CD4-positive, CD25-positive, alpha-beta regulatory T cell (primary cell): ENCODE results near the gene ULK3. TPM values are rescaled to one million over a fixed set of nuclear protein-coding genes. Genes with fewer than 3 reads are reported as not detected.
"Not testable (repeated sequence)": the region's sequence is repeated elsewhere in the genome, so short reads cannot be mapped to it uniquely, and the experiment has no call there.

Experiments used
- ATAC-seq, 2 donors: fragments of 150-1000 bp; cut with Tn5 transposase; one replicate each; pipeline ENCODE4 v1.10.0; 2021; ENCODE audit warnings: low read depth in 2 of 2, moderate number of reproducible peaks in 2 of 2, moderate library complexity in 1 of 2
- DNase-seq, 3 donors: peaks; one replicate each; pipeline versions ENCODE4 v3.0.0 to v3.0.0-alpha.2; 2012 to 2022; ENCODE audit warnings: mixed read lengths in 1 of 3
- H3K27ac ChIP-seq: one replicate; pipeline ENCODE4 v1.7.0; 2013; ENCODE audit warnings: mild to moderate bottlenecking, low read length; ENCODE audit not compliant: insufficient read depth, poor library complexity, severe bottlenecking
- H3K27me3 ChIP-seq: one replicate; pipeline ENCODE4 v1.7.0; 2013; ENCODE audit warnings: low read length; ENCODE audit not compliant: control insufficient read depth, insufficient read depth
- H3K36me3 ChIP-seq: one replicate; pipeline ENCODE4 v1.7.0; 2013; ENCODE audit warnings: mild to moderate bottlenecking, low read length, moderate library complexity; ENCODE audit not compliant: control insufficient read depth, insufficient read depth
- H3K4me1 ChIP-seq: 2 replicates; pipeline ENCODE4 v1.7.0; 2013; ENCODE audit warnings: mild to moderate bottlenecking, low read length; ENCODE audit not compliant: insufficient read depth, control insufficient read depth, poor library complexity, severe bottlenecking
- H3K4me3 ChIP-seq: one replicate; pipeline ENCODE4 v1.7.0; 2013; ENCODE audit warnings: low read depth, mild to moderate bottlenecking, low read length, moderate library complexity
- H3K9me3 ChIP-seq, 2 experiments: 1 replicate in 1 of 2; 2 replicates in 1 of 2; pipeline ENCODE4 v1.7.0; 2013; ENCODE audit warnings: low read length in 2 of 2, mild to moderate bottlenecking in 1 of 2, moderate library complexity in 1 of 2; ENCODE audit not compliant: control insufficient read depth in 2 of 2
- H3K27ac Mint-ChIP-seq, 3 donors: one replicate each; pipeline ENCODE4 v1.8.0; 2020 to 2022; ENCODE audit warnings: mild to moderate bottlenecking in 3 of 3, mixed read lengths in 3 of 3, moderate library complexity in 2 of 3
- H3K27me3 Mint-ChIP-seq: one replicate; pipeline ENCODE4 v1.8.0; 2022; ENCODE audit warnings: mild to moderate bottlenecking, mixed read lengths
- H3K36me3 Mint-ChIP-seq: one replicate; pipeline ENCODE4 v1.8.0; 2020; ENCODE audit warnings: mixed read lengths
- H3K4me1 Mint-ChIP-seq, 4 donors: one replicate each; pipeline ENCODE4 v1.8.0; 2020 to 2022; ENCODE audit warnings: mixed read lengths in 4 of 4, mild to moderate bottlenecking in 1 of 4
- H3K4me3 Mint-ChIP-seq, 4 donors: one replicate each; pipeline ENCODE4 v1.8.0; 2020 to 2022; ENCODE audit warnings: mild to moderate bottlenecking in 4 of 4, mixed read lengths in 4 of 4, moderate library complexity in 3 of 4
- H3K9me3 Mint-ChIP-seq, 7 donors: one replicate each; pipeline ENCODE4 v1.8.0; 2020 to 2022; ENCODE audit warnings: mixed read lengths in 7 of 7, mild to moderate bottlenecking in 3 of 7, moderate library complexity in 2 of 7
- polyA plus RNA-seq, 4 donors: library from polyadenylated mRNA; unstranded; fragments of 300-500 nt; fragmentation: Illumina TruSeq; gene quantifications; one replicate each; pipeline ENCODE4 v1.2.3, GENCODE V29; 2021
- total RNA-seq: library from RNA; stranded (reverse); gene quantifications from one replicate; pipeline ENCODE4 v1.2.3, GENCODE V29; 2022

The ULK3 gene
- total and polyA plus RNA-seq, 5 donors from 2014 or later, result 22.5 to 54.4 (median 35.2) TPM

GRCh38 chr15:74888716-74889115, 45.8 kb upstream of the ULK3 start:
- Histone ChIP-seq H3K27ac (peak overlapping the region; percentile 81), H3K4me3 (no peak overlapping the region), H3K4me1 (peaks cover 60% of the 10 kb centered on the region), H3K36me3 (peaks cover 3% of the 10 kb centered on the region), H3K9me3 (no peaks in the 10 kb centered on the region), H3K27me3 (no peaks in the 10 kb centered on the region)
- H3K36me3 Mint-ChIP-seq, result peaks cover 19% of the 10 kb centered on the region
- H3K9me3 Mint-ChIP-seq, result no peaks in the 10 kb centered on the region
- peaks cover 4% of the 10 kb centered on the region for H3K27me3 Mint-ChIP-seq
- H3K27ac Mint-ChIP-seq, result peak overlapping the region in 2 of 3 donors; percentile 92 to 97
- no peak for DNase-seq
- H3K4me3 Mint-ChIP-seq, result peak overlapping the region in 3 of 4 donors; percentile 26 to 90 (median 84)
- ATAC-seq, result no peak
- H3K4me1 Mint-ChIP-seq, result peaks cover 16 to 65% (median 41%) of the 10 kb centered on the region in 4 donors

- not testable (repeated sequence) for ATAC-seq, DNase-seq, H3K27ac Mint-ChIP-seq, H3K9me3 Mint-ChIP-seq, H3K4me3 ChIP-seq, H3K27ac ChIP-seq, H3K27me3 Mint-ChIP-seq, H3K9me3 ChIP-seq, H3K36me3 ChIP-seq, H3K36me3 Mint-ChIP-seq, H3K27me3 ChIP-seq
- Mint-ChIP-seq H3K4me1 (peaks cover 12 to 63% (median 34%) of the 10 kb centered on the region in 4 donors), H3K4me3 (peak overlapping the region in 1 of 4 donors; percentile 77)
- peaks cover 57% of the 10 kb centered on the region for H3K4me1 ChIP-seq
These were observed 44.7 kb upstream of the ULK3 start for GRCh38 chr15:74887537-74888193.

GRCh38 chr15:74885461-74885860, 42.5 kb upstream of the ULK3 start:
- Mint-ChIP-seq H3K36me3 (no peaks in the 10 kb centered on the region), H3K27ac (no peak overlapping the region), H3K9me3 (no peaks in the 10 kb centered on the region), H3K4me1 (peaks cover 7 to 44% (median 25%) of the 10 kb centered on the region in 4 donors), H3K4me3 (no peak overlapping the region), H3K27me3 (peaks cover 4% of the 10 kb centered on the region)
- Histone ChIP-seq H3K4me3 (no peak overlapping the region), H3K36me3 (no peaks in the 10 kb centered on the region), H3K4me1 (peaks cover 39% of the 10 kb centered on the region), H3K27me3 (no peaks in the 10 kb centered on the region), H3K27ac (no peak overlapping the region), H3K9me3 (no peaks in the 10 kb centered on the region)
- no peak for ATAC-seq
- DNase-seq, result no peak

- H3K36me3 Mint-ChIP-seq, result no peaks in the 10 kb centered on the region
- no peak for DNase-seq
- peak overlapping the region in 3 of 4 donors; percentile 29 to 74 (median 64) for H3K4me3 Mint-ChIP-seq
- Histone ChIP-seq H3K4me3 (peak overlapping the region; percentile 64), H3K4me1 (peaks cover 32% of the 10 kb centered on the region), H3K27ac (peak overlapping the region; percentile 9), H3K27me3 (no peaks in the 10 kb centered on the region), H3K9me3 (no peaks in the 10 kb centered on the region), H3K36me3 (no peaks in the 10 kb centered on the region)
- peaks cover 2% of the 10 kb centered on the region for H3K27me3 Mint-ChIP-seq
- ATAC-seq, result no peak
- peak overlapping the region; percentile 14 to 81 (median 73) for H3K27ac Mint-ChIP-seq
- peaks cover 3 to 36% (median 19%) of the 10 kb centered on the region in 4 donors for H3K4me1 Mint-ChIP-seq
- no peaks in the 10 kb centered on the region for H3K9me3 Mint-ChIP-seq
These were observed 41.7 kb upstream of the ULK3 start for GRCh38 chr15:74884428-74885223.

- no peaks in the 10 kb centered on the region for H3K36me3 Mint-ChIP-seq
- Histone ChIP-seq H3K4me1 (peaks cover 22% of the 10 kb centered on the region), H3K36me3 (no peaks in the 10 kb centered on the region), H3K9me3 (no peaks in the 10 kb centered on the region), H3K4me3 (no peak overlapping the region), H3K27me3 (no peaks in the 10 kb centered on the region), H3K27ac (no peak overlapping the region)
- H3K4me1 Mint-ChIP-seq, result peaks cover 0 to 24% (median 12%) of the 10 kb centered on the region in 4 donors
- no peaks in the 10 kb centered on the region for H3K27me3 Mint-ChIP-seq
- DNase-seq (no peak), ATAC-seq (no peak)
- no peak overlapping the region for H3K4me3 Mint-ChIP-seq
- peaks cover 0 to 2% (median 0%) of the 10 kb centered on the region in 7 donors for H3K9me3 Mint-ChIP-seq
- H3K27ac Mint-ChIP-seq, result peak overlapping the region in 1 of 3 donors; percentile 69
These were observed 39.6 kb upstream of the ULK3 start for GRCh38 chr15:74882528-74882927.

GRCh38 chr15:74878273-74878672, 35.3 kb upstream of the ULK3 start:
- Histone ChIP-seq H3K27ac (no peak overlapping the region), H3K4me3 (no peak overlapping the region), H3K4me1 (peaks cover 9% of the 10 kb centered on the region), H3K27me3 (no peaks in the 10 kb centered on the region), H3K9me3 (no peaks in the 10 kb centered on the region), H3K36me3 (no peaks in the 10 kb centered on the region)
- Mint-ChIP-seq H3K4me3 (no peak overlapping the region), H3K27me3 (no peaks in the 10 kb centered on the region), H3K27ac (peak overlapping the region in 1 of 3 donors; percentile 60), H3K36me3 (no peaks in the 10 kb centered on the region), H3K9me3 (peaks cover 0 to 2% (median 0%) of the 10 kb centered on the region in 7 donors), H3K4me1 (peaks cover 0 to 15% (median 5%) of the 10 kb centered on the region in 4 donors)
- ATAC-seq (no peak), DNase-seq (no peak)

- Histone ChIP-seq H3K27me3 (no peaks in the 10 kb centered on the region), H3K4me3 (peak overlapping the region; percentile 71), H3K27ac (peak overlapping the region; percentile 93), H3K36me3 (no peaks in the 10 kb centered on the region), H3K9me3 (no peaks in the 10 kb centered on the region), H3K4me1 (peaks cover 43% of the 10 kb centered on the region)
- H3K9me3 Mint-ChIP-seq, result peaks cover 0 to 2% (median 0%) of the 10 kb centered on the region in 7 donors
- ATAC-seq (no peak), DNase-seq (no peak)
- H3K4me3 Mint-ChIP-seq, result peak overlapping the region; percentile 97 to 100 (median 98)
- H3K36me3 Mint-ChIP-seq, result peaks cover 6% of the 10 kb centered on the region
- peaks cover 6 to 50% (median 31%) of the 10 kb centered on the region in 4 donors for H3K4me1 Mint-ChIP-seq
- peak overlapping the region; percentile 96 to 99 (median 96) for H3K27ac Mint-ChIP-seq
- no peaks in the 10 kb centered on the region for H3K27me3 Mint-ChIP-seq
These were observed 30.9 kb upstream of the ULK3 start for GRCh38 chr15:74873756-74874424.
